ENCODE results near the gene WSB2.
"Not testable (repeated sequence)": the region's sequence is repeated elsewhere in the genome, so short reads cannot be mapped to it uniquely, and the experiment has no call there.

Gene WSB2

DNA sequence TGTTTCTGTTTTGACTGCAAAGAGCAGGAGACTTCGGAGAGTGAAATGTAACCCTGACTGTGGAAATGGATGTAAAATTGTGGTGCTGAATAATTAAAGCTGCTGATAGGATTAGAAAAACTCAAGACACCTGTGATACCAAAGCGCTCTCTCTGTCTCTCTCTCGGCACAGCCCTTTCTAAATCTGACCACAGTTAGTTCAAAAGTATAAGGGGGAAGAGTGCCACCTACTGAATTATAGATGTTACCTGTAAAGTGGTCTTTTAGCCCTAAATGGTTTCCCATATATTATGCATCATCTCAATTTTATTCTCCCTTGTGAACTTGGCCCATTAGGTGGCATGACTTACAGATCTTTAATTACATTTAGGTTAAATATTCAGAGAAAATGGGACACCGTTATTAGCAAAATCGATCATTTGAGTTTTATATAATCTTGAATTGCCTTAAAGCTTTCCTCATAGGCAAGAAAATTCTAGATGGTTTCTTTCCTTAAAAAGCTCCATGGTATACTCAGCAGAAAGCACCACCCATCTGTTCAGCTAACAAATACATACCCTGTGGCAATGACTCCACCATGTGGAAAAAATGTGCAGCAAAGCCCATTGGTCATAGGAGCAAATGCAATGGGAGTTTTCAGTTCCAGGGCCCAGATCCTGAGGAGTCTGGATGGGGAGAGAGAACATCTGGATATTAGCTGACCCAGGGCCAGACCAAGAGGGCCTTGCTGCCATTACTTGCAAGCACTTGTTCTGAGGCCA is 26.4 kb downstream of the WSB2 start:
- DNase-seq: no peak

DNA sequence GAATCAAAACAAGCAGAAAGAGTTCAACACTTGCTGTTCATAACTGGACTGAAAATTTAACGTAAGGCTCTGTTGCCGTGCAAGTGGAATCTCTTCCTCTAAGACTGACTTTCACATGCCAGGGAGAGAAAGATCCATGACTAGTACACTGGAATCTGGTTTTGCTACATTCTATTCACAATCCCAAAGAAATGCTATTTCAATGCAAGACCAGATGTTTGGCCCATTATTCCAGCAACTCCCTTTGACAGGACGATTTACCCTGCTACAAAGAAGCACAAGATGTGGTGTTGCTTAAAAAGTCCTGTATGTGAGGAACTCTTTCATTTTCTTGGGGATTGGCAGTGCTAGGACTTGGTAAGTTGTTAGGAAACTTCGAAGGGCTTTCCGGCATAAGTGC is 27.1 kb downstream of the WSB2 start:
- DNase-seq: no peak

GRCh38 chr12:118033323-118033722 is 27.7 kb downstream of the WSB2 start:
- DNase-seq: no peak

DNA sequence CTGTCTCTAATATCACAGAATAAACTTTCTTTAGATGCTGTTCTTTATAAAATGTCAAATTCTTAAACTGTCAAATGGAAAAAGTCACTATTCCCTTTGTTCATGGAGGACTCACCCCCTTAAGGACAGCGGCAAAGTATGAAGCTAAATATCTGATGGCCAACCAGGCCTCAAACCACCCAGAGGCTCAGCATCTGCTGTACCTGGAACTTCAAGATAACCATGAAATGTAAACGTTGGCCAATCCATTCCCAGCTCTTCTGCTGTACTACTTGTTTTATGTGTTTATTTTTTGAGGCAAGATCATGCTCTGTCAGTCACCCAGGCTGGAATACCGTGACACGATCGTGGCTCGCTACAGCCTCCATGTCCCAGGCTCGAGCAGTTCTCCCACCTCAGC is 28.8 kb downstream of the WSB2 start:
- DNase-seq: no peak

GRCh38 chr12:118029166-118029565 is 31.8 kb downstream of the WSB2 start:
- DNase-seq: no peak

DNA sequence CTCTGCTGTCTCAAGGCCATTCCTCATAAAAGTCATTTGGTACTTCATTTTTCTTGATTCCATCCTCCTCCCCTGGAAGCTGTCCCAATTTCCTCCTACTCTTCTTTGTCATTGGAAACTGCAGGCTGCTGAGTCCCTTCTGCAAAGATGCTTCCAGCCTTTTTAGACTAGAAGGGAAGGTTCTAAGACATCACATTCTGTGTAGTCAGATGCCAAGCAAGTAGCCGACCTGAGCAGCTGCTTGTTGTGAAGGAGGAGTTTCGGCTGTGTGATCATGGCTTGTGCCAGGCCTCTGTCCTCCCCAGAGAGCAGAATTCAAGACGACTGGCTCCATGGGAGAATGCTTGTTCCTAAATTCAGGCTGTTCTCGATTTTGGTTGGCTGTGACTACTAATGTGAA is 35.8 kb downstream of the WSB2 start:
- no peak for DNase-seq

DNA sequence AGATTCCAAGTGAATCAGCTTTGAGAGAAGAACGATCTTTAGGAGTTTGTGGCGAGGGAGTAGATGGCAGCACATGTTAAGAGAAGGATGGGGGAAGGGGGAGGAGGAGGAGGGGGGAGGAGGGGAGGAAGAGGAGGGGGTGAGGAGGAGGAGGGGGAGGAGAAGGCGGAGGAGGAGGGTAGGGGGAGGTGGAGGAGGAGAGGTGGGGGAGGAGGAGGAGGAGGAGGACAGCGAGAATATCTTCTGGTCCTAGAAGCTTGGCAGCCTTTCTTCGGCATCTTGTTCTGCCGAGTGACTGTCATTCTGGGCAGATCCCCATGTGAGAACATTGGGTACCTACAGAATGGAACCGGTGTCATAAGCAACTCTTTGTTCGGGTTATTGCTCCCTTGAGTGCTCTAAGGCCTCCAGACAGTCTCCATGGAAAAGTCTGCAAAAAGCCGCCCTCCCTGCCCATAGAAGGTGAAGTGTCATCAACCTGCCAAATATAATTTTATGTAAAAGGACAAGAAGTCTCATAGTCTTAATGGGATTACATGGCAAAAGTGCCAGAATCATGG is 37.6 kb downstream of the WSB2 start:
- no peak for DNase-seq

GRCh38 chr12:118022728-118023109 is 38.3 kb downstream of the WSB2 start:
- DNase-seq: no peak

DNA sequence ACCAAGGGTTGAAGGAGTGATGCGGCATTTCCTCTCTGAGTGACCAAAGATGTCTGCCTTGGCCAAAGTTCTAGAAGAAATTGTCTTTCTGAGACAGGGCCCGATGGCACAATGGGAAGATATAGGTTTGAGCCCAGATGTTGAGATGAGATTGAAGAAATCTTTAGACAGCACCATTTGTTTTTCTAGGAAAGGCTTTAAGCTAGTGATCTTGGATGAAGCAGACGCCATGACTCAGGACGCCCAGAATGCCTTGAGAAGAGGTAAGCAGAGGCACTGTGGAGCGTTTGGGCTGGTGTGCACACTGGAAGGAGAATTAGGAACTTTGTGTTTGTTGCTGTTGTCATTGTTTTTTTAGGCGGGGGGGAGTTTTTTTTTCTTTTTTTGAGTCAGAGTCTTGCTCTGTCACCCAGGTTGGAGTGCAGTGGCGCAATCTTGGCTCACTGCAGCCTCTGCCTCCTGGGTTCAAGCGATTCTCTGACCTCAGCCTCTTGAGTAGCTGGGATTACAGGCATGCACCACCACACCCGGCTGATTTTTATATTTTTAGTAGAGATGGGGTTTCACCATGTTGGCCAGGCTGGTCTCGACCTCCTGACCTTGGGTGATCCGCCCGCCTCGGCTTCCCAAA is 38.8 kb downstream of the WSB2 start:
- not testable (repeated sequence) for DNase-seq

GRCh38 chr12:118020036-118020435 is 40.9 kb downstream of the WSB2 start:
- DNase-seq: no peak

DNA sequence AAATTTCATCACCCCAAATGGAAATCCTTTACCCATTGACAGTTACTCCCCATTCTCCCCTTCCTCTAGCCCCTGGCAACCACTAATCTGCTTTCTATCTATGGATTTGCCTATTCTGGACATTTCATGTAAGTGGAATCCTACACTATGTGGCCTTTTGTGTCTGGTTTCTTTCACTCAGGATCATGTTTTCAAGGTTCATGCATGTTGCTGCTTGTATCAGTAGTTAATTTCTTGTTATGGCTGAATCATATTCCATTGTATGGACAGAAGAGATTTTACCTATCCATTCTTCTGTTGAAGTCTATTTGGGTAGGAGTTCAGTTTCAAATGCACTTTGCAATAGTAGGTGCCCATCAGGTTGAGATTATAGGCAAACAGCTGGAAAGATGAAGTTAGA is 43.1 kb downstream of the WSB2 start:
- no peak for DNase-seq

- DNase-seq: peak; percentile 100
Measured at GRCh38 chr12:118016424-118017264, 44.3 kb downstream of the WSB2 start, which contains the start of gene RFC5. RFC5 (plus strand) TSS chr12:118016703; CDS start chr12:118016828, 125 bp downstream.

DNA sequence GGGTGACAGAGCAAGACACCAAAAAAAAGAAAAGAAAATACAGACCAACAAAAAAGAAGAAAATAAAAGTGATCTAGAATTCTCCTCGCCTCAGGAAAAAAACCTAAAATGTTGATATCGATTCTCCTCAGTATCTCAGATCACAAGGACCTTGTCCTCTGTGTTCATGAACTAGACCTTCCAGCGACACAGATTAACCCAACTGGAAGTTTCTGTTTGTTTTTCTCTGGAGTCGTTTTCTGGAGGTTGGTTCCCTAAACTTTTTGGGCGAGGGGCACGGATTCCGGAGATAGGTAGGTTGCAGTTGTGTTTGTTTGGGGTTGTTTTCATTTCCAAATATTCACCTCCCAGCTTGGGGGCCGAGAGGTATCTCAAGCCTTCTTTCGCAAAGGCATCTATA is 45.0 kb downstream of the WSB2 start:
- no peak for DNase-seq

DNA sequence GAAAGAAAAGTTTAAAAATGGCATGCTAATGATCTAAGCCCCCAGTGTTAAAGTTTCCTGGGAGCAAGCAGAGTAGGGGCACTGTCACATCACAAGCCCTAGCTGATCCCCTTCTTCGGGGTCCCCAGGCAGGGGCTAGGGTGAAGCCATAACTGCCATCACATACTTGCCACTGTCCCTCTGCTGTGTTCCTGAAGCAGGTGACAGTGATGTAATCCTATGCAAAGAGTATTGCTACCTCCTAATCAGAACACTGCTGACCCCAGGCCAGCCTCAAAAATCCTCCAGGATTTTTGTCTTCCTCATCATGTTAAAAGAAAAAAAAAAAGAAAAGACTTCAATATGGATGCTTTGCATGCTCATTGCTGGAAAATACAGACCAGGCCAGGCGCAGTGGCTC is 45.7 kb downstream of the WSB2 start:
- no peak for DNase-seq

GRCh38 chr12:118013283-118013682 is 47.7 kb downstream of the WSB2 start:
- DNase-seq: no peak

- no peak for DNase-seq
Measured at GRCh38 chr12:118011961-118012360, 49.0 kb downstream of the WSB2 start.

DNA sequence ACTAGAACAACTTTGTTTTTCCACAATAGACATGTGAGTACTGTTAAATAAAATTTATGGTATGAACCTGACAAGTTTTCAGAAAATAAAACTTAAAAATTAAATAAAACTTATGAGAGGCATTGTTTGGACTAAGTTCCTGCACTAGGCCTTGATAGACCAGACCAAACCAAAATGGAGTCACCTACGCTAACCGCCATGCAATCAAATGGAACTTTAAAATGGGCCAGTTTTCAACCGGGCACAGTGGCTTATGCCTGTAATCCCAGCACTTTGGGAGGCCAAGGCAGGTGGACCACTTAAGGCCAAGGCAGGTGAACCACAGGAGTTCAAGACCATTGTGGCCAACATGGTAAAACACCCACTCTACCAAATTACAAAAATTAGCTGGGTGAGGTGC is 49.6 kb downstream of the WSB2 start:
- no peak for DNase-seq

GRCh38 chr12:118010903-118011302 is 50.1 kb downstream of the WSB2 start:
- DNase-seq: no peak

GRCh38 chr12:117999806-118000205 is 61.2 kb downstream of the WSB2 start:
- DNase-seq: not testable (repeated sequence)

DNA sequence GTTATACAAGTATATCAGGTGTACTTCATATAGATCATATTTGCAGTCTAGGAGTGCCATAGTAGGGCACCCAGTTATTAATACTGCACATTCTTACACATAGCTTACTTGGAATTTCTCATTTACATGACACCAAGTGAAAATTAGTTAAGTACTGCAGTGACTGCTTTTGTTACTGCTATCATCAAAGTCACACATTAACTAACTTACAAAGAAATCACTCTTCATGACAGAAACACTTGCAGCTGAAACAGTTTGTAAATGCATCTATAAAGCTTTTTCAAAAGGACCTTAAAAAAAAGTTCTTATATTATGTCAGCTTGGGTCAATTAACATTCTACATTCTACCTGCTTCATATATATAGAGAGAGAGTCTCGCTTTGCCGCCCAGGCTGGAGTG is 62.3 kb downstream of the WSB2 start:
- DNase-seq: no peak

DNA sequence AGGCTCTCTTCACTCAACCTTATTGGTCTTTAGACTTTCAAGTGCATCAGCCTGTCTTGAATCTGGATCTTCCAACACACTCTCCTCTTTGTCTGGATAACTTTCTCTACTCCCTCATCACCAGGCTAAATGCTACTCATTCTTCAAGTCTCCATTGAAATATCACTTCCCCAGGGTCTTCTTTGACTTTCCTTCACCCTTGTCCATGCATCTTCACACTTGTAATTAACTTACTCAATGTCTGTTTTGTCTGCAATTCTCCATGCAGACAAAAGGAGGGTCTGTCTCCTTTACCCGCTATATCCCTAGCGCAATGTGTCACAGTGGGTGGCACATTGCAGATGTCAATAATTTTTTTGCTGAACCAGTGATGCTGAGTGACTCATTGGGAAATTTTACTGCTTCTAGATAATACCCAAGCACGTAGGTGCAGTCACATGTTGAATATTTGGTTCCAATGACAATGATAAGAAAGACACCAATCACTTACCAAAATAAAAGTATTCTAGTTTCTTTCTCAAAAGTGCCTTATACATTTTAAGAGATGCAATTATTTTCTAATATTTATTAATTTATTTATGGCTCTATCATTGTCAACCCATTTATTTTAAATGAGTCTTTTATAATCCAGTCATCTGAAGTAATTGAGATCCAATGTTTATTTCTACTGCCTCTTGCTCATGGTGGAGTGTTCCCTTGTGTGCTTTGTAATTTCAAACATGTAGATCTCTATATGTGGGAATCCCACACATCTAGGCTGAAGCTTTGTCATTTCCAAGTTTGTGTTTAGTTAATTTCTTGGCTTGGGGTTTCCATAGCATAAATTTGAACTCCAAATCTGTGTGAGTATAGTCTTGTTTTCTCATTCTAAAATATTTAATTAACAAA is 66.2 kb downstream of the WSB2 start:
- no peak for DNase-seq

DNA sequence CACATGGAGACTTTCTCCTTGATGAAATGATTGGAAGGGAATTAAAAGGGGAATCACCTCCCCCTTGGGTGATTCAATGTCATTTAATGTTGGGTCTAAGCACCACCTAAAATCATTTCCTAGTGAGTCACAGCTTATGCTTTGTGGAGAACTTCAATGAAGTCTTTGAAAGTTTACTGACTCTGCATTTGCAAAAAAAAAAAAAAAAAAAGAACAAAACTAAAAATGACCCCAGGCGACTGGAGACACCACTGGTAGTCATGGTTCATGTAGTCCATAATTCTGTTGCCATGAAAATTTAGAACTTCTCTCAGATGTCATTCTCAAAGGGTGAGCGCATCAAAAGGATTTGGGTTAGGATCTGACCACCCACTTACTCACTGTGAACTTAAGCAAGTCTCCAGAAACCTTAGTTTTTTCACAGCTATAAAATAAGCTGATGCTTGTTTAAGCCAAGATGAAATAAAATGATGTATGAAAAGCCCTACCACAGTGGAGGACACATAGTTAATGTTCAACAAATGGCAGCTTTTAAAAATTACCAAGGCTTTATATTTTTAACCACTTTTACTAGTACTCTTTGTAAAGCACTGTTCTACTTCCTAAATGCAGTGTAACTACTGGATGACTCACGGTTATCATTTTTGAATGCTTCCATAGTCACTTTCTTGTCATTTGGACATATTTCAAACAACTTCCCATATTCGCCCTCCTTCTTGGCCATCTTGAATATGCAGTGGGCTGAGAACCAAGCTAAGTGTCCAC is 74.1 kb downstream of the WSB2 start:
- DNase-seq: no peak

All from hematopoietic multipotent progenitor cell treated with erythropoietin and hydrocortisone succinate and interleukin-3 and kit ligand, for 6 days (in vitro differentiated cells).